WTC11 (cell line): Measurements from ENCODE around the gene COG5. TPM values are rescaled to one million over a fixed set of nuclear protein-coding genes. Genes with fewer than 3 reads are reported as not detected.
A peak's percentile ranks its signal among the peaks of the same experiment; 100 is the strongest.

Source experiments
- AR ChIP-seq: fragments of 250-450 bp; sonication (Bioruptor Pico); IDR thresholded peaks from 2 replicates; pipeline ENCODE4 v1.9.0; 2021; ENCODE audit warnings: mild to moderate bottlenecking
- ATF2 ChIP-seq: sonication (generic); formaldehyde crosslinking; IDR thresholded peaks from 2 replicates; pipeline ENCODE4 v1.8.1; 2022; ENCODE audit warnings: low read depth, missing genetic modification reagents, borderline replicate concordance
- CTCF ChIP-seq: fragments of 200-600 bp; IDR thresholded peaks from 2 replicates; pipeline ENCODE4 v1.8.0; 2022; ENCODE audit warnings: antibody characterized with exemption
- ETV6 ChIP-seq: sonication (generic); formaldehyde crosslinking; IDR thresholded peaks from 2 replicates; pipeline ENCODE4 v1.8.1; 2022; ENCODE audit warnings: mild to moderate bottlenecking, missing genetic modification reagents
- FOXK1 ChIP-seq: sonication (generic); formaldehyde crosslinking; IDR thresholded peaks from 2 replicates; pipeline ENCODE4 v1.8.0; 2022; ENCODE audit warnings: mild to moderate bottlenecking, moderate library complexity, missing genetic modification reagents
- FOXP1 ChIP-seq: sonication (generic); formaldehyde crosslinking; IDR thresholded peaks from 2 replicates; pipeline ENCODE4 v1.8.0; 2022; ENCODE audit warnings: missing genetic modification reagents, mild to moderate bottlenecking, moderate library complexity, borderline replicate concordance
- JAZF1 ChIP-seq: fragments of 250-450 bp; sonication (Bioruptor Pico); IDR thresholded peaks from 2 replicates; pipeline ENCODE4 v1.9.0; 2021; ENCODE audit warnings: moderate library complexity, mild to moderate bottlenecking, inconsistent platforms
- MAX ChIP-seq: sonication (generic); formaldehyde crosslinking; IDR thresholded peaks from 2 replicates; pipeline ENCODE4 v1.8.0; 2022; ENCODE audit warnings: mild to moderate bottlenecking, missing genetic modification reagents
- OVOL2 ChIP-seq: fragments of 250-450 bp; sonication (Bioruptor Pico); IDR thresholded peaks from 2 replicates; pipeline ENCODE4 v1.9.0; 2021; ENCODE audit warnings: mild to moderate bottlenecking, borderline replicate concordance
- PRDM15 ChIP-seq: sonication (generic); formaldehyde crosslinking; IDR thresholded peaks from 2 replicates; pipeline ENCODE4 v1.8.0; 2022; ENCODE audit warnings: missing genetic modification reagents
- SMAD4 ChIP-seq: sonication (generic); formaldehyde crosslinking; IDR thresholded peaks from 2 replicates; pipeline ENCODE4 v1.8.0; 2022; ENCODE audit warnings: mild to moderate bottlenecking, missing genetic modification reagents
- SOX15 ChIP-seq: fragments of 250-450 bp; sonication (Bioruptor Pico); IDR thresholded peaks from 2 replicates; pipeline ENCODE4 v1.9.0; 2021; ENCODE audit warnings: mild to moderate bottlenecking
- USF2 ChIP-seq: sonication (generic); formaldehyde crosslinking; IDR thresholded peaks from 2 replicates; pipeline ENCODE4 v1.8.1; 2023; ENCODE audit warnings: mild to moderate bottlenecking, missing genetic modification reagents, moderate library complexity
- ZNF281 ChIP-seq: sonication (generic); formaldehyde crosslinking; IDR thresholded peaks from 2 replicates; pipeline ENCODE4 v1.8.0; 2023; ENCODE audit warnings: mild to moderate bottlenecking, missing genetic modification reagents
- ZNF396 ChIP-seq: fragments of 250-450 bp; sonication (Bioruptor Pico); IDR thresholded peaks from 2 replicates; pipeline ENCODE4 v1.8.0; 2021; ENCODE audit warnings: mild to moderate bottlenecking, moderate library complexity, borderline replicate concordance
- total RNA-seq: library from RNA; stranded (reverse); gene quantifications from 3 replicates; pipeline ENCODE4 v1.2.3, GENCODE V29; 2021

COG5 gene
- total RNA-seq, 1 experiment from 2014 or later = 23.8 TPM

GRCh38 chr7:107168233-107169119 lies 395.2 kb downstream of the COG5 start, which contains the start of gene HBP1 (continued):
- TF ChIP-seq AR (CRISPR knock-in tag) (no peak), ETV6 (CRISPR knock-in tag) (no peak), JAZF1 (CRISPR knock-in tag) (no peak), SOX15 (CRISPR knock-in tag) (no peak), FOXK1 (peak; percentile 100), PRDM15 (no peak), OVOL2 (no peak), SMAD4 (CRISPR knock-in tag) (no peak), USF2 (no peak), ZNF281 (CRISPR knock-in tag) (no peak; the same call in 1 of the 2 replicates), MAX (peak; percentile 96), FOXP1 (peak; percentile 63; the same call in 1 of the 2 replicates), ZNF396 (no peak), CTCF (no peak), ATF2 (CRISPR knock-in tag) (no peak)
